HL-60 (cell line): Measurements from ENCODE around the gene HUNK.

ENCODE experiments used
- DNase-seq, 2 experiments: peaks; one replicate each; pipeline ENCODE4 v3.0.0-alpha.2; 2010 to 2020; ENCODE audit warnings: low read depth in 1 of 2, low spot score in 1 of 2
- H3K27ac ChIP-seq: fragments of 250-450 bp; sonication (Bioruptor Pico); replicated peaks from 2 replicates; pipeline ENCODE4 v1.5.1; 2020; ENCODE audit warnings: mild to moderate bottlenecking, moderate library complexity
- H3K27me3 ChIP-seq: fragments of 250-450 bp; sonication (Bioruptor Pico); 2 replicates; pipeline ENCODE4 v1.5.1; 2021; ENCODE audit warnings: mild to moderate bottlenecking, moderate library complexity; ENCODE audit not compliant: insufficient read depth, poor library complexity, severe bottlenecking
- H3K4me3 ChIP-seq: replicated peaks from 2 replicates; pipeline ENCODE4 v1.5.1; 2011; ENCODE audit warnings: mild to moderate bottlenecking, control low read depth, low read length; ENCODE audit not compliant: insufficient read depth
- GABPA ChIP-seq: IDR thresholded peaks from 2 replicates; pipeline ENCODE4 v1.6.1; 2012; ENCODE audit warnings: low read depth
- POLR2AphosphoS5 ChIP-seq: IDR thresholded peaks from 2 replicates; pipeline ENCODE4 v1.6.1; 2012; ENCODE audit warnings: low read depth
- SPI1 ChIP-seq: IDR thresholded peaks from 2 replicates; pipeline ENCODE4 v1.6.1; 2012; ENCODE audit warnings: low read depth, mild to moderate bottlenecking, borderline replicate concordance
- TF ChIP-seq, protein P1 (sequence below): IDR thresholded peaks from one replicate; pipeline ENCODE4 v1.5.1; 2011; ENCODE audit warnings: low read length, control low read depth, inconsistent platforms; ENCODE audit not compliant: insufficient read depth
- TF ChIP-seq, protein P2 (sequence below): IDR thresholded peaks from 2 replicates; pipeline ENCODE4 v1.6.1; 2012; ENCODE audit warnings: low read depth; ENCODE audit not compliant: insufficient replicate concordance

HUNK gene

DNA sequence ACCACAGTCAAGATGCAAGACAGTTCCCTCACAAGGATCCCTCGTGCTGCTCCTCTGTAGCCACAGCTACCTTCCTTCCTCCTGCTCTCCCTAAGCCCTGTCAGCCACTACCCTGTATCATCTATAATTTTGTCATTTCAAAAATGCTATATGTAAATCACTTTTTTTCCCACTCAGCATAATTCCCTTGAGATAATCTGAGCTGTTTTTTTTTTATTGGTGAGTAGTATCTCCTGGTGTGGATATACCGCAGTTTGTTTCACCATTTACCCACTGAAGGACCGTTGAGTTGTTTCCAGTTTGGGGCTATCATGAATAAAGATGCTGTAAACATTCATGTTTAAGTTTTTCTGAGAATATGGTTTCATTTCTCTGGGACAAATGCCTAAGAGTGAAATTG is 88.2 kb downstream of the HUNK start:
- Histone ChIP-seq H3K27me3 (peaks cover 2% of the 10 kb centered on the region), H3K27ac (no peak overlapping the region), H3K4me3 (no peak overlapping the region)
- TF ChIP-seq, protein P1, sequence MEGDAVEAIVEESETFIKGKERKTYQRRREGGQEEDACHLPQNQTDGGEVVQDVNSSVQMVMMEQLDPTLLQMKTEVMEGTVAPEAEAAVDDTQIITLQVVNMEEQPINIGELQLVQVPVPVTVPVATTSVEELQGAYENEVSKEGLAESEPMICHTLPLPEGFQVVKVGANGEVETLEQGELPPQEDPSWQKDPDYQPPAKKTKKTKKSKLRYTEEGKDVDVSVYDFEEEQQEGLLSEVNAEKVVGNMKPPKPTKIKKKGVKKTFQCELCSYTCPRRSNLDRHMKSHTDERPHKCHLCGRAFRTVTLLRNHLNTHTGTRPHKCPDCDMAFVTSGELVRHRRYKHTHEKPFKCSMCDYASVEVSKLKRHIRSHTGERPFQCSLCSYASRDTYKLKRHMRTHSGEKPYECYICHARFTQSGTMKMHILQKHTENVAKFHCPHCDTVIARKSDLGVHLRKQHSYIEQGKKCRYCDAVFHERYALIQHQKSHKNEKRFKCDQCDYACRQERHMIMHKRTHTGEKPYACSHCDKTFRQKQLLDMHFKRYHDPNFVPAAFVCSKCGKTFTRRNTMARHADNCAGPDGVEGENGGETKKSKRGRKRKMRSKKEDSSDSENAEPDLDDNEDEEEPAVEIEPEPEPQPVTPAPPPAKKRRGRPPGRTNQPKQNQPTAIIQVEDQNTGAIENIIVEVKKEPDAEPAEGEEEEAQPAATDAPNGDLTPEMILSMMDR = no peak
- TF ChIP-seq GABPA = no peak
- TF ChIP-seq, protein P2, sequence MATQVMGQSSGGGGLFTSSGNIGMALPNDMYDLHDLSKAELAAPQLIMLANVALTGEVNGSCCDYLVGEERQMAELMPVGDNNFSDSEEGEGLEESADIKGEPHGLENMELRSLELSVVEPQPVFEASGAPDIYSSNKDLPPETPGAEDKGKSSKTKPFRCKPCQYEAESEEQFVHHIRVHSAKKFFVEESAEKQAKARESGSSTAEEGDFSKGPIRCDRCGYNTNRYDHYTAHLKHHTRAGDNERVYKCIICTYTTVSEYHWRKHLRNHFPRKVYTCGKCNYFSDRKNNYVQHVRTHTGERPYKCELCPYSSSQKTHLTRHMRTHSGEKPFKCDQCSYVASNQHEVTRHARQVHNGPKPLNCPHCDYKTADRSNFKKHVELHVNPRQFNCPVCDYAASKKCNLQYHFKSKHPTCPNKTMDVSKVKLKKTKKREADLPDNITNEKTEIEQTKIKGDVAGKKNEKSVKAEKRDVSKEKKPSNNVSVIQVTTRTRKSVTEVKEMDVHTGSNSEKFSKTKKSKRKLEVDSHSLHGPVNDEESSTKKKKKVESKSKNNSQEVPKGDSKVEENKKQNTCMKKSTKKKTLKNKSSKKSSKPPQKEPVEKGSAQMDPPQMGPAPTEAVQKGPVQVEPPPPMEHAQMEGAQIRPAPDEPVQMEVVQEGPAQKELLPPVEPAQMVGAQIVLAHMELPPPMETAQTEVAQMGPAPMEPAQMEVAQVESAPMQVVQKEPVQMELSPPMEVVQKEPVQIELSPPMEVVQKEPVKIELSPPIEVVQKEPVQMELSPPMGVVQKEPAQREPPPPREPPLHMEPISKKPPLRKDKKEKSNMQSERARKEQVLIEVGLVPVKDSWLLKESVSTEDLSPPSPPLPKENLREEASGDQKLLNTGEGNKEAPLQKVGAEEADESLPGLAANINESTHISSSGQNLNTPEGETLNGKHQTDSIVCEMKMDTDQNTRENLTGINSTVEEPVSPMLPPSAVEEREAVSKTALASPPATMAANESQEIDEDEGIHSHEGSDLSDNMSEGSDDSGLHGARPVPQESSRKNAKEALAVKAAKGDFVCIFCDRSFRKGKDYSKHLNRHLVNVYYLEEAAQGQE = no peak
- TF ChIP-seq POLR2AphosphoS5 = no peak
- TF ChIP-seq SPI1 = no peak
- no peak for DNase-seq

DNA sequence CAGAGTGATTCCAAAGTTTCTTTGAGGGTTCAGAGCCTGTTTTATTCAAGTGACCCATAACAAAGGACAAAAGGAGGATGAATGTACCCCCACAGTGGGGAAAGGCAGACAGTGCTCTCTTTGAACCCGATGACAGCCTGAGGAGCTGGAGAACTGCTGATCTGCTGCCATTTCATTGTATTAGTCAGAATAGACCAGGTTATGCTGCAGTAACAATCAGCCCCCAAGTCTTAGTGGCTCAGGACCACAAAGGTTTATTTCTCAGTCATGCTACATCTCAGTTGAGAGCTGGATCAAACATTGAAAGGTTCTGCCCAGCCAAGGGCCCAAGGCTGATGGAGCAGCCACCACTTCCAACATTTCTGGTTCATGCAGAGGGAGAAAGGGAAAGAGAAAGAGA is 88.9 kb downstream of the HUNK start:
- no peak overlapping the region for H3K4me3 ChIP-seq
- no peak overlapping the region for H3K27ac ChIP-seq
- TF ChIP-seq POLR2AphosphoS5 (no peak), GABPA (no peak), SPI1 (no peak)
- TF ChIP-seq, protein P1 = no peak
- peaks cover 2% of the 10 kb centered on the region for H3K27me3 ChIP-seq
- DNase-seq = no peak

DNA sequence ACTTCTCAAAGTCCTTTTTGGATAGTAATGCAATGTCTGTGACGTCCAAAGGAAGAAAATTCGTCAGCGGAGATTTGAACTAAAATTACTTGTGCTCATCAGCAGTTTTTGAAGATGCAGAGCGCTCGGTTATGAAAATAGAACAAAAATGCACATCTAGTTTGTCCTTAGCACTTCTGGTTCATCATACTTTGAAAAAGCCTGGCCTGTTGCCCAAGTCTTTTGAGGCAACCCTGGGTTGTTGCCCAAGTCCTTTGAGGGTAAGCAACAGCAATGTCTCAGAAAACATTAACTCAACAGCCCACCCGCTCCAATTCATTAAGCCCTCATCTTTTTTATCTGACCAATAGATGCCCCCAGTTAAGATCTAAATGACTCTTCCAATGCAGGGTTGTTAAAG is 91.9 kb downstream of the HUNK start:
- Histone ChIP-seq H3K27ac (no peak overlapping the region), H3K4me3 (no peak overlapping the region), H3K27me3 (no peaks in the 10 kb centered on the region)
- TF ChIP-seq, protein P2 = no peak
- no peak for DNase-seq

DNA sequence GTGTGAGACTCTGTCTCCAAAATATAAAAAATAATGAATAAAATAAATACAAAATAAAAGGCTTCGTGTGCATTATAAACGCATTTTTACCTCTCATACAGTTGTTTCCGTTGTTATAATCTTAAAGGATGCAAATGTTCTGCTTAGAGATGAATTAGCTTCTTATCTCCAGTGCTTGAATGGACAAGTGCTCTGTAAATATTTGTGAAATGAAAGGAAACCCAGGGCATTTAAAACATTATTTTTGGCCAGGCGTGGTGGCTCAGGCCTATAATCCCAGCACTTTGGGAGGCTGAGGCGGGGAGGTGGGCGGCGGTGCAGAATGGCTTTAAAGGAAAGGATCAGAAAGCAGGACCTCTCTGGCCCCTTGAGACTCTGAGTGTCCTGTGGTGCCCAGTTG is 94.5 kb downstream of the HUNK start:
- DNase-seq = no peak
- TF ChIP-seq SPI1 (no peak), POLR2AphosphoS5 (no peak), GABPA (no peak)
- TF ChIP-seq, protein P2 = no peak
- TF ChIP-seq, protein P1 = no peak
- H3K27me3 ChIP-seq = no peaks in the 10 kb centered on the region
- H3K27ac ChIP-seq = no peak overlapping the region
- H3K4me3 ChIP-seq = no peak overlapping the region
